Body of pancreas (tissue), 4 donors: ENCODE measurements around the gene ZNF365.

Experiments
- POLR2A ChIP-seq, 3 donors: fragments of 450-650 bp; IDR thresholded peaks; one replicate each; pipeline ENCODE4 v1.6.1; 2016; ENCODE audit warnings: antibody characterized with exemption in 3 of 3, mild to moderate bottlenecking in 2 of 3
- TF ChIP-seq, protein P1 (sequence below), 7 experiments: fragments of 450-650 bp in 4 of 7; fragments of 200-600 bp in 3 of 7; sonication (generic) in 3 of 7; IDR thresholded peaks; one replicate each; pipeline ENCODE4 v1.5.1; 2016 to 2019; ENCODE audit warnings: antibody characterized with exemption in 7 of 7

DNA sequence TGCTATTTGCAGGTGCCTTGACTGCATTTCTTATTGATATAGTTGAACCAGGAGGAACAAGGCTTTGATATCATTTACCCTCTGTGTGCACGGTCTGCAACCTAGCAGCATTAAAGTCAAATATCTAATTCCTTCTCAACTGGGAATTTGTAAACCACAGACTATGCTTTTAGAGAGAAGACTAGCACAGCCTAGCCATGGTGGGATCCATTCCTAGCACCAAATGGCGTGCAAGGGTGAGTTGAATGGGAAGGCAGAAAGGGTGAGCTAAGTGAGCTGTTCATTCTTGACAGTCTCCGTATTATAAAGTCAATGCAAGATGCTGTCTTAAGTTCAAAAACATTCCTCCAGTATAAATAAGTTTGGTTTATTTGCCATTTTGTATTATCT, 2.9 kb downstream of the ZNF365 start:
- TF ChIP-seq, protein P1, sequence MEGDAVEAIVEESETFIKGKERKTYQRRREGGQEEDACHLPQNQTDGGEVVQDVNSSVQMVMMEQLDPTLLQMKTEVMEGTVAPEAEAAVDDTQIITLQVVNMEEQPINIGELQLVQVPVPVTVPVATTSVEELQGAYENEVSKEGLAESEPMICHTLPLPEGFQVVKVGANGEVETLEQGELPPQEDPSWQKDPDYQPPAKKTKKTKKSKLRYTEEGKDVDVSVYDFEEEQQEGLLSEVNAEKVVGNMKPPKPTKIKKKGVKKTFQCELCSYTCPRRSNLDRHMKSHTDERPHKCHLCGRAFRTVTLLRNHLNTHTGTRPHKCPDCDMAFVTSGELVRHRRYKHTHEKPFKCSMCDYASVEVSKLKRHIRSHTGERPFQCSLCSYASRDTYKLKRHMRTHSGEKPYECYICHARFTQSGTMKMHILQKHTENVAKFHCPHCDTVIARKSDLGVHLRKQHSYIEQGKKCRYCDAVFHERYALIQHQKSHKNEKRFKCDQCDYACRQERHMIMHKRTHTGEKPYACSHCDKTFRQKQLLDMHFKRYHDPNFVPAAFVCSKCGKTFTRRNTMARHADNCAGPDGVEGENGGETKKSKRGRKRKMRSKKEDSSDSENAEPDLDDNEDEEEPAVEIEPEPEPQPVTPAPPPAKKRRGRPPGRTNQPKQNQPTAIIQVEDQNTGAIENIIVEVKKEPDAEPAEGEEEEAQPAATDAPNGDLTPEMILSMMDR (IDR thresholded peaks at IDR 0.05), result no peak
- no peak for TF ChIP-seq POLR2A (IDR thresholded peaks at IDR 0.05)
